HCT116 (cell line): ENCODE measurements around the gene TST.

Source experiments
- CTCF ChIP-seq, 3 experiments: fragments of 200-600 bp in 1 of 3; sonication (generic) in 1 of 3; IDR thresholded peaks in 2 of 3; conservative IDR thresholded peaks in 1 of 3; 2 replicates each; pipeline ENCODE4 v1.5.1; 2012 to 2017; ENCODE audit warnings: low read depth in 2 of 3, low read length in 2 of 3, antibody characterized with exemption in 1 of 3, borderline replicate concordance in 1 of 3, control low read depth in 1 of 3, mild to moderate bottlenecking in 1 of 3, mixed read lengths in 1 of 3, mixed run types in 1 of 3, moderate library complexity in 1 of 3; ENCODE audit not compliant: insufficient read depth in 1 of 3
- EGR1 ChIP-seq: IDR thresholded peaks from 2 replicates; pipeline ENCODE4 v1.6.1; 2012; ENCODE audit warnings: low read depth
- EZH2 ChIP-seq: fragments of 200-600 bp; sonication (generic); IDR thresholded peaks from 2 replicates; pipeline ENCODE4 v1.6.1; 2017; ENCODE audit warnings: antibody characterized with exemption, mixed run types
- JUND ChIP-seq: IDR thresholded peaks from 2 replicates; pipeline ENCODE4 v1.6.1; 2012
- POLR2A ChIP-seq: IDR thresholded peaks from 2 replicates; pipeline ENCODE4 v1.7.0; 2011; ENCODE audit warnings: borderline replicate concordance; ENCODE audit not compliant: insufficient read depth, insufficient read length; ENCODE audit errors: extremely low read depth
- POLR2AphosphoS5 ChIP-seq: IDR thresholded peaks from 2 replicates; pipeline ENCODE4 v1.6.1; 2011; ENCODE audit warnings: mild to moderate bottlenecking, low read depth, low read length, moderate library complexity
- RAD21 ChIP-seq: IDR thresholded peaks from 2 replicates; pipeline ENCODE4 v1.6.1; 2012; ENCODE audit warnings: low read depth, mild to moderate bottlenecking
- SP1 ChIP-seq: IDR thresholded peaks from 2 replicates; pipeline ENCODE4 v1.6.1; 2012; ENCODE audit warnings: low read depth
- TCF7L2 ChIP-seq: IDR thresholded peaks from 2 replicates; pipeline ENCODE4 v1.7.0; 2011; ENCODE audit warnings: borderline replicate concordance, inconsistent platforms; ENCODE audit not compliant: insufficient read depth, insufficient read length; ENCODE audit errors: extremely low read depth
- YY1 ChIP-seq: IDR thresholded peaks from 2 replicates; pipeline ENCODE4 v1.6.1; 2011; ENCODE audit warnings: low read length, low read depth, moderate library complexity, mild to moderate bottlenecking; ENCODE audit not compliant: insufficient replicate concordance; ENCODE audit errors: extremely low read depth

- no peak for TF ChIP-seq SP1
- no peak for TF ChIP-seq CTCF (IDR thresholded peaks at IDR 0.05 in 2 of 3, conservative IDR thresholded peaks at IDR 0.05 in 1 of 3; ENCODE audit: borderline replicate concordance in 1 of 3, insufficient read depth in 1 of 3, low read depth in 2 of 3, low read length in 2 of 3)
- TF ChIP-seq EGR1: no peak
- no peak for TF ChIP-seq POLR2AphosphoS5
- TF ChIP-seq EZH2: no peak
- no peak for TF ChIP-seq YY1
- TF ChIP-seq TCF7L2: no peak
- TF ChIP-seq RAD21: no peak
- TF ChIP-seq POLR2A: no peak
- no peak for TF ChIP-seq JUND
These were observed 1.9 kb downstream of the TST start for GRCh38 chr22:37017356-37017755.
